NCI-H1436 (cell line): ENCODE data around the gene IGFN1.

ENCODE experiments used
- DNase-seq: peaks from one replicate; lab custom pipeline; 2025; lab: John Stamatoyannopoulos, UW

Gene IGFN1

DNA sequence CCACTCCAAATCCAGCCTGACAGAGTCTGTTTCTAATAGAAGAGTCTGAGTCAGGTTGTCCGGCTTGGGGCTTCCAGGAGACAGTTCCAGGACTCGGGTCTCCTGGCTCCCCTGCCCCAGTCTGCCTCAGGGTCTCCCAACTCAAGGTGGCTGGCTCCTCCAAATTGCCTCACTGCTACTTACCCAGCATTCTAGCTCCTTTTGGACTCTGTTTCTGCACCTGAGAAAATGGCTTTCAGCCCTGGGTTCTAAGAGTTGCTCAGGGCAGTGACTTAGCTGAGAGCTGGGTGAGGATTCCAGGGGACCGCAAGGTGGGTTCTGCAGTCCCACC, 5.5 kb upstream of the IGFN1 start:
- no peak for DNase-seq

DNA sequence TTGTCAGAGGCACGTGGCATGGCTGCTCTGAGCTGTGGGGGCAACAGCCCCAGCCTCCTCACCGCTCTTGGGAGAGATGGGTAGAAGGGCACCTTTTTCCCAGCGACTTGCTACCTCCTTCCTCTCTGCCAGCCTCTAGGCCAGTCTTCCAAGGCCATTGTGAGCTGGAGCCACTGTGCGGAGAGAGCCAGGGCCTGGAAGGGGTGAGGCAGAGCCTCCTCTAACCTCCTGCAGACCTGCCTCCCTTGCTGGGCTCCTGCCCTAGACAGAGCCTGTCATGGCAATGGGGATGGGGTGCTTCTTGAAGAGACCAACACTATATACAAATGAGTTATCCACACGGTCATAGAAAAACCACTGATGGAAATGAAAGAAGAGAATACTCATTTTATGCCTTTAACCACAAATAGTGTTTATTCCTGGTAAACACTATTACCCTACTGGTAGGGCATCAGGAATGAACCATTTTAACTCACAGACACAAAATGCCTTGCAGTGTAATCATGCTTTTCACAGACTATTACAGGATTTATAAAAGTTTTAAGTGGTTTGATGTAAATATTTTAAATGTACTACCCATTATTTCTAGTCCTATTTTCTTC, 5.0 kb upstream of the IGFN1 start:
- no peak for DNase-seq

DNA sequence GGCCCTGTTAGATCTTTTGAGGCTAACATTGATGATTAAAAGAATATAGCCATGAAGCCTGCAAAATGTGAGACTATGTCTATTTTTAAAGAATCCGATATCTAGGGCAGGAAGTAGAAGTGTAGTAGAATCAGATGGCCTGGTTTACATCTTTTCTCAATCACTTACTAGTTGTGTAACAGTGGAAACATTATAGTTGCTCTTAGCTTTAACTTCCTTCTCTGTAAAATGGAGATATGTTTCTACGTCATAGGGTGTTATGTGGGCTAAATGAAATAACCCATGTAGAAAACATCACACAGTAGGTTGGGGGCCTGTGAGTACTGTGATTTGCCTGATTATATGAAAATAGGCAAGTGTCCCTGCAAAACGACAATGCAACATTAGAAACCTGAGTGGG, 4.4 kb upstream of the IGFN1 start:
- no peak for DNase-seq

DNA sequence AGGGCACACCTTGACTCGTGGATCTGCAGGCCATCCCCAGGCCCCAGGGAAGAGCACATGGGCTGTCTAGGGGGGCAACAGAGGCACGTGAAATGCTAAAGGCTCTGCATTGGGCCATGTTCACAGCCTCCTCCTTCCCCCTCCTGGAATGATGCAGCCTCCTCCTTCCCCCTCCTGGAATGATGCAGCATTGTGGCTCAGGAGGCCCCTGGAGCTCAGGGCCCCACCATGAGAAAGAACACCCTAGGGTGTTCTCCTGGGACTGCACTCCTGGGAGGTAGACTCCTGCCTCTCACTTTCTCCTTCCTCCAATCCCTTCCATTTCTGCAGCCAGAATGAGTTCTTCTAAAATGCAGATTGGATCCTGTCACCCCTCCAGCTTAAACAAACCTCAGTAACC, 1.5 kb upstream of the IGFN1 start:
- no peak for DNase-seq

DNA sequence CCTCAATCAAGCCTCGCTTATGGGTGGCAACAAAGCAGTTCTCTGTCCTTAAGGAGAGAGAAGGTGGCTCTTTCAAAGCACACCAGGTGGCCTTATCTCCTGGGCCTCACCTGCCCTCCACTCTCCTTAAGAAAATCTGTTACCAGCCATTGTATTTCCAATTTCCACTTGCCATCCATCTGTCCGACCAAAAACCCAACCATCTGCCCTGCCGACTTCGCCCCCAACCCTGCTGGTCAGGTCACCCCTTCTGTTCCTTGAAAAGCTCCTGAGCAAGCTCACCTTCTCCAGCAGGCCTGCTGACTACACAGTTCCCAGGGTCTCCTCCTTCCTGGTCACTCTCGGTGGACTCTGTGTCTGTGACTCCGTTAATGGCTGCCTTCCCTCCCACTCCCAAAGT, 619 bp upstream of the IGFN1 start:
- DNase-seq = no peak

DNA sequence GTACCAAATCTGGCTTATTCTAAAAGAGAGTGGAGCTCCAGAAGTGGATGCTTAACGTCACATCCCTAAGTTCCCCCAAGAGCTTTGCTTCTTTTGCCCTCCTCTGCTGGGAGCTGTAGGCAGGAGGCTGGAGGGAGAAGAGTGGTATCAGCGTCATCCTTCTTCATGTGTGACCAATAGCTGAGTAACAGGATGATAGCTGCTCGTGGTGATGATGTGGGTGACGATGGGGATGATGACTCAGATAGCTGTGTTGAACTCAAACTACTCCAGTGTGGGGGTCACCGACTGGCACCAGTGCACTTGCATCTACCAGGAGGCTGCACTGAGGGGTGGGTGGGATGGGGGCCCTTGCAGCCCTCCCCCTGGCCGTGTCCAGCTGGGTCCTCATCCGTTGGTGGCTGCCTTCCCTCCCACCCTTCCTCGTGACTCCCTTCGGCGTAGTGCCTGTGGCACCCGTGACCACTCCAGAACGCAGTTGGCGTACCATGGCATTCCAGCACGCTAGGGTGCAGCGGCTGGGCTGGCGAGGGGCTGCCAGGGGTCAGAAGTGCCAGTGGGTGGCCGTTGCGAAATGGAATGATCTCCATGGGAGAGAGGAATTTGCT, 1.1 kb downstream of the IGFN1 start:
- no peak for DNase-seq

DNA sequence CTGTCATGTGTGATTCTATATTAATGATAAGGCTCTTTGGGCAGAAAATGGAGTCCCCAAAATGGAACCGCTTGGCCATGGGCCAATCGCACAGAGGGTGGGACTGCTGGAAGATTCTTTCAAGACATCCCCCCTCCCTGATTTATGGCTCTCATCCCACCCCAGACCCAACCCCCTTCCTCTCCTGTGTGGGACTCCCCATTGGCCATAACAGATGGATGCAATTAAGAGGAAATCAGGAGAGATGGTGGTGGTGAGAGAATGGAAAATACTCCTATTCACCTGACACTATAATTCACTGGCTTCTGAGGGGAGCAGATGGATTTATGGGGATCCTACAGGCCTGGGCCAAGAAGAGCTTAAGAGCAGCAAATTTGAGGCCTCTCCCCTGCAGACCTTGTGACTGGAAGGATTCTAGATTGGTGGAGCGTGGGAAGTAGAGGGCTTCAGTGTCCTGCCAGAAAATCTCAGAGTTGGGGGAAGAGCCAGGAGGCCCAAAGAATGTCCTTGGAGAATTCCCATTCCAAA, 1.7 kb downstream of the IGFN1 start:
- DNase-seq = no peak

DNA sequence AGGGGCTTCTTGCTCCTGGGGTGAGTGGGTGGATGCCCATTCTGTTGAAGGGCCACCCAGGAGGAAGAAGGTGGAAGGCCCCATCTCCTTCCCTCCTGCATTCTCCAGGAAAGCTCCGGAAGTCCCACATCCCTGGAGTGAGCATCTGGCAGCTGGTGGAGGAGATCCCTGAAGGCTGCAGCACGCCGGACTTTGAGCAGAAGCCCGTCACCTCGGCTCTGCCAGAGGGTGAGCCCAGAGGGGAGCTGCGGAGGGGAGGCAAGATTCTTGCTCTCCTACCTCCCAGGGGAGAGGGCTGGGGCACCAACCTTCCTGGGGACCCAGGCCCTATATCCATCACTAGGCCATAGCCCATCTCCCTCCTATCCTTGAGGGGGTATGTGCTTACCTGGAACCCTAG, 3.4 kb downstream of the IGFN1 start:
- no peak for DNase-seq

DNA sequence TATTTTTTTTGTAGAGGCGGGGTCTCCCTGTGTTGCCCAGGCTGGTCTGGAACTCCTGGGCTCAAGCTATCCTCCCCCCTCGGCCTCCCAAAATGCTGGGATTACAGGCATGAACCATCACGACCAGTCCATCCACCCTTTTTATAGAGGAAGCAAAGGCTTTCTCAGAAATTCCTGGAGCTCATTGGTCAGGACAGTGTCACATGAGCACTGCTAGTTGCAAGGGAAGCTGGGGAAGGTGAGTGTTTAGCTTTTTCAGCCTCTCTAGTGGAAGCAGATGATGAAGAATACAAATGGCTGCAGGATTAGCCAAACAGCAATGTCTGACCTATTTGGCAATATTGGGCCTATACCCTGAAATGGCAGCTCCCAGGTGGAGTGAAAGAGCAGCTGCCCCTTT, 8.0 kb downstream of the IGFN1 start:
- DNase-seq = no peak

DNA sequence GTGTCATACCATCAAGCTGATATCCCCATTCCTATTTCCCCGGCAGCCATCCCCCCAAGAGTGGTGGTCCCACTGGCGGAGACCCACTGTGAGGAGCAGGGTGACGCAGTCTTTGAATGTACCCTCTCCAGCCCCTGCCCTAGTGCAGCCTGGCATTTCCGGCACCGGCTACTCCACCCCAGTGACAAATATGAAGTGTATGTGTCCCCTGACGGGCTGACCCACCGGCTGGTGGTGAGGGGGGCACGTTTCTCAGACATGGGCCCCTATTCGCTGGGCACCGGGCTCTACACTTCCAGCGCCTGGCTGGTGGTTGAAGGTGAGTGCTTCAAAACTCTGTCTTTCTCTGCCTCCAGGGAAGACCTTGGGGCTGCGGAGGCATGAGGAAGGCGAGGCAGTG, 14.4 kb downstream of the IGFN1 start:
- no peak for DNase-seq

DNA sequence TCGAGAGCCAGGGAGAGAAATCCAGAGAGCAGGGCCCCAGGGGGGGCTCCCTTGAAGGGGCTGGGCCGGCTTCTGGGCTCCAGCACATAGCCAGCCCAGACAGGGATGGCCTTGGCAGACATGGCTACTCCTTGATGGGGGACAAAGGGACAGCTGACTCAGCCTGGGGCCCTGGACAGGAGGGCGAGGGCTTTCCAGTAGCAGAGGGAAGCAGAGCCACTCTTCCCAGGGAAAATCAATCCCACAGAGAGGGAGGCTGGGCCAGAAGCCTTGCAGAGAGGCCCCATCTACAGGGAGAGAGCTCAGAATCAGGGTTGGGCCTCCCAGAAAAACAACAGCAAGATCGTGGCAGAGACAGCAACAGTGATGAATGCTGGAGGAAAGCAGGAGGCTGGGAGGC, 15.6 kb downstream of the IGFN1 start:
- no peak for DNase-seq

DNA sequence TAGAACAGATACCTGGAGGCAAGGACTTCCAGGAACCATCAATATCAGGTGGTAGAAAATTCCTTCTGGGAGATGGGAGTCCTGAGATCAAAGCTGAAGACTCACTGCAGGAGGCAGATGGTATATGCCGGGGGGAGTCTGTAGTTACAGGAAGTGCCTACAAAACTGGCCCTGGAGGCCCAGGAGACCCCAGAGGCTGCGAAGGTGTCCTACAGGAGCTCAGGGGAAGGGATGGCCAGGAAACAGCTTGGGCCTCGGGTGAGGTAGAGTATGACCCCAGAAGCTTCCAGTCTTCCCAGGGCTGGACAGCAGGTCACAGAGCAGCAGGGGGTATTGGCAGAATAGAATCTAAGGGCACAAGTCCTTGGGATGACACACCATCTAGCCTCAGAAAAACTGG, 16.4 kb downstream of the IGFN1 start:
- no peak for DNase-seq

DNA sequence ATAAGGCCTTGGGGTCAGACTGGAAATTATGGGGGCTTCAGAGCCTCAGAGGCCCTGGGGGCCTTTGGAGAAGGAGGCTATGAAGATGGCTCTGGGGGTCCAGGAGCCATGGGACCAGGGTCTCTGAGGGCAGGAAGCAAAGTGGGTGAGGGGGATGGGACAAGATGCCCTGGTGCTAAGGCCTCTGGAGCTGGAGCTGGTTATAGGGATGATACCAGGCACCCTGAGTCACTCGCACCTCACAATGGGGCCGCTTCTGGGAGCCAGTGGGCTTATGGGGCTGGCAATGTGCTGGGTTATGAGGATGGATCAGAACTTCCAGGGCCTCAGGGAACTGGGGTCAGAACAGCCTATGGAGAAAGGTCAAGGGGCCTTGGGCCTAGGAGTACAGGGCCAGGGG, 17.6 kb downstream of the IGFN1 start:
- DNase-seq = no peak

DNA sequence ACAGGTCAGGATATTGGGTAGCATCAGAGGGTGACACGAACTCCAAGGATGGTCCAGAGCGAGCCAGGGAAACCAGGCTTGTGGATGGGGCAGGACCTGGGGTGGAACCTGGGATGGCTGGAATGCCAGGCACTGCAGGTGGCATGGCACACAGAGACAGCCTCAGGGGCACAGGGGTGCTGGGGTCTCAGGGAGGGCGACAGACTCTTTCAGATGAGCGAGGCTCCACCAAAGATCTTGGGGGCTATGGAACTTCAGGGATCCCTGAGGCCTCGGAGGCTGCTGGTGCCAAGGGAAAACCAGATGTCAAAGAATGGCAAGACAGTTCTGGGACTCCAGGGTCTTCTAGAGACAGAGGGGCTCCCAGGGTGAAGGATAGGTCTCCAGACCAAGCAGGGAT, 21.4 kb downstream of the IGFN1 start:
- DNase-seq = no peak

DNA sequence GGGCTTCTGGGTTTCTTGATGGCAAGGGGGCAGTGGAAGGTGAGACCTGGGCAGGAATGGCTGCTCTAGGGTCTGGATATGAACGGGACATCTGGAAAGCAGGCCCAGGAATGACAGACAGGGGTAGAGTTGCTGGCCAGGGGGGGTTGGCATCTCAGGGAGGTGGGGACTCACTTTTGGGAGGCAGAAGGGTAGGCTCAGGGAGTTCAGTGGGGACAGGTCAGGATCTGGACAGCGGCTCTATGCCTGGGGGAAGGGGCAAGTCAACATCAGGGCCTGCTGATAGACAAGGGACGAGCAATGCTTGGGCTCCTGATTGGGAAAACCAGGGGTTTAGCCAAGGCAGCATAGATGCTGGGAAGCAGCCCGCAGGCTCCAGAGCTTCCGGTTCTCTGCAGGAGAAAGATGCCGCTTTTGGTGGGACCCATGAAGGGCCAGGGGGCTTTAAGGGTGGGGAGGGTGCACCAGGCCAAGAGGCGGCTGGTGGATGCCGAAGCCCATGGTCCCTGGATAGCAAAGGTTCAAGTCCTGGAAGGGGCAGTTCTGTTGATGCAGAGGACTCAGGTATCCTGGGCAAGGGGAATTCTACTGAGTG, 21.9 kb downstream of the IGFN1 start:
- no peak for DNase-seq

DNA sequence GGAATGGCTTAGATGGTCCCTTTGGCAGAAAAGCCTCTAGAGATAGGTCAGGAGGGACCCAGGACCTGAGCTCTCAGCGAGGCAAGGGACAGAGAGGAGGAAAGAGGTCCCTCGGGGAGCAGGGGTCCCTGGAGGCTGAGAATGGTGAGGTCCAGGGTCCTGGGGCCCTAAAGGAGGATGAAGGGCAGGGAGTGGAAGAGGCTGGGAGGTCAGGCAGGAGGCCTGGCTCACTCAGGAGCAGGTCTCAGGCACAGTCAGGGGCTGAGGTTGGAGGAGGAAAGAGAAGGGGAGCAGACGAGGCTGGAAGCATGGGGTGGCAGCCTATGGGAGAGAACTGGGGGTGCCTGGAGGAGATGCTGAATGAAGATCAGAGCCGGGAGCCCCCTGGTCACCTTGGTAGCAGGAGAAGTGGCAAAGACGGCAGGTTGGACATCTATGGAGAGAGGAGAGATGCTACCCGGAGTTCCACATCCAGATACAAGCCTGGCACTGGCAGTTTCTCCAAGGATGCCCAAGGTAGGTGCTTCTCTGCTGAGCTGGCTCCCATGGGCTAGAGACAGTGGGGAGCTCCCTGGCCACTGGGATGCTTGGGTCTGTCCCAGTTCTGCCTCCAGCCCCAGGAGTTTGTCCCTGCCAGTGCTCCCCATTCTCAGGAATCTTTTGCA, 22.6 kb downstream of the IGFN1 start:
- no peak for DNase-seq

DNA sequence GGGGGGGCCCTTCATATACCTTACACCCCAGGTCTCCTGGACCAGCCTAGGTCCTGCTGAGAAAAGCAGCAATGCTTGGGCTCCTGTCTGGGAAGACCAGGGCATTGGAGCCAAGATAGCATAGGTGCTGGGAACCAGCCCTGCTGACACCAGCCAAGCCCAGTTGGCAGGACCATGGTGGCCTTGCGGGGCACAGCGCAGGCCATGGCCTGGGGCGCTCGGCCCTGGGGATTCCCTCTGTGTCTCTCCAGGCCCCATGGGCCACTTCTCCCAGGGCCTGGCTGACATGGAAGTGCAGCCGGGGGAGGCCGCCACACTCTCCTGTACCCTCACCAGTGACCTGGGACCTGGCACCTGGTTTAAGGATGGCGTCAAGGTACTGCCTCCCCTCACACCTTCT, 23.3 kb downstream of the IGFN1 start:
- DNase-seq = no peak

DNA sequence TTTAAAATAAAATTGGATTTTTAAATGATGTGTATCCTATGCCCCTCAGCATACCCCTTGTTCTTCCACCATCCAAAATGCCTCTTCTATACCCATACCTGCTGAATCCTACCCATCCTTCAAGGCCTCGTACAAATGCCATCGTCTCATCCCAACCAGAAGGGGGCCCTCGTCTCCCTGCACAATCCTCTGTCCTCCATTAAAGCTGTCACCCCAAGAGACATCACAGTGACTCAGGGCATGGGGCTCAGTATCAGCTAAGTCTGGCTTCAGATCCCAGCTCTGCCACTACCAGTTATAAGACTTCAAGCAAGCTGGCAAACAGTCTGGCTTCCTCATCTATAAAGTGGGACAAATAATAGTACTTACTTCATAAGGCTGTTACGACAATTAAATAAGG, 23.8 kb downstream of the IGFN1 start:
- no peak for DNase-seq

DNA sequence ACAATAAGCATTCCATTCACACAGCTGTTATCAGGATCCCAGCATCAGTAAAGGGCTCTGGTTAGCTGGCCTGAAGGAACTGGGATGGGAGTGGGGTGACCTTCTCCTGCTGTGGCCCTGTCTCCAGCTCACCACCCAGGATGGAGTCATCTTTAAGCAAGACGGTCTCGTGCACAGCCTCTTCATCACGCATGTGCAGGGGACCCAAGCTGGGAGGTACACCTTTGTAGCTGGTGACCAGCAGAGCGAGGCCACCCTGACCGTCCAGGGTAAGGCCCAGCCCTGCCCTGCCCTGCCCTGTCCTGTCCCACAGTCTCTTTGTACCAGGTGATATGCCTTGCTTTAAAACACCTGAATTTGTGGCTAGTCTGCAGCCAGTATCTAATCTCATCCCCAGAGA, 24.3 kb downstream of the IGFN1 start:
- no peak for DNase-seq

DNA sequence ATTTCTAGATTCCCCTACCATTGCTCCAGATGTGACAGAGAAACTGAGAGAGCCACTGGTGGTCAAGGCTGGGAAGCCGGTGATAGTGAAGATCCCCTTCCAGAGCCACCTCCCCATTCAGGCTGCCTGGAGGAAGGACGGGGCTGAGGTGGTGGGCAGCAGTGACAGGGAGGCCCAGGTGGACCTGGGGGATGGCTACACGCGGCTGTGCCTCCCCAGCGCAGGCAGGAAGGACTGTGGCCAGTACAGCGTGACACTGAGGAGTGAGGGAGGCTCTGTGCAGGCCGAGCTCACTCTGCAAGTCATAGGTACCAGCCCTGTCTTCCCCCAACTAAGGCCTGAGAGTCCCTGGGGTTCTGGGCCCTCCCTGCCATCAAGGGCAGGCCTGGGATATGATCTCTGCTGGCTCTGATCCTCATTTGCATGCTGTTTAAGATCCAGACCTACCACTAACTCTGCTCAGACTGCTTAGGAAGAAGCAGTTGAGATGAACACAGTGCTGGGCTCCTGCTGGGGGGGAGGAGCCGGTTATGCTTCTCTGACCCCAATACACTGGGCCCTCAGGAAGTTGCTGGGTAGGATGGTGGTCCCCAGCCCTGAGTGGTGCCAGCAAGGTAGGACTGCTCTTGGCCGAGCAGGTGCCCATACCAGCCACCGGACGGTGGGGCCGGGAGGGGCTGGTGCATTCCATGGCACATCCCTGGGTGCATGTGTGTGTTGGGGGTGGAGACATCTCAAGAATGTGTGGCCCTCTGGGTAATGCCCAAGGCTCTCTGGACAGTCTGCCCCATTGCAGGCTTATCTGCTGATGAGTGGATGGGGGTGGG, 25.1 kb downstream of the IGFN1 start:
- no peak for DNase-seq

DNA sequence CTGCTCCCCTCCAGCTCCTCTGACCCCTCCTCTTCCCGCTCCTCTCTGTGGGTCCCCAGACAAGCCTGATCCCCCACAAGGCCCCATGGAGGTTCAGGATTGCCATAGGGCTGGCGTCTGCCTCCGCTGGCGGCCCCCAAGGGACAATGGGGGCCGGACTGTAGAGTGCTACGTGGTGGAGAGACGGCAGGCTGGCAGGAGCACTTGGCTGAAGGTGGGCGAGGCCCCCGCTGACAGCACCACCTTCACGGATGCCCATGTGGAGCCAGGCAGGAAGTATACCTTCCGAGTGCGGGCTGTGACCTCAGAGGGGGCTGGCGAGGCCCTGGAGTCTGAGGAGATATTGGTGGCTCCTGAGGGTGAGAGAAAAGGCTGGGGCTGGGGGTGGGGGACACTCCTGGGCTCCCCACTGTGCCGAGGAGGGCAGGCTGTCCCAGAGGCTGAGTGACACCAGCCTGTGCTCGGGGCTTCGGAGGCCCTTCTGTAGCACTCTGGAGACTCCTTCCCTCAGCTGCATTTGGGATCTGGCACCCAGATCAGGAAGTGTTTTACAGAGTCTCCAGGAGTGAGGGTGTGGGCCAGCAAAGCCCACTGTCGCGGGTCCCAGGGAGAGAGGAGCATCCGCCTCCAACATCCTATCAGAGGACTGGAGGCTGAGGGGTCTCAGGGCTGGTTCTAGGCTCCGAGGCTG, 25.9 kb downstream of the IGFN1 start:
- DNase-seq = no peak

DNA sequence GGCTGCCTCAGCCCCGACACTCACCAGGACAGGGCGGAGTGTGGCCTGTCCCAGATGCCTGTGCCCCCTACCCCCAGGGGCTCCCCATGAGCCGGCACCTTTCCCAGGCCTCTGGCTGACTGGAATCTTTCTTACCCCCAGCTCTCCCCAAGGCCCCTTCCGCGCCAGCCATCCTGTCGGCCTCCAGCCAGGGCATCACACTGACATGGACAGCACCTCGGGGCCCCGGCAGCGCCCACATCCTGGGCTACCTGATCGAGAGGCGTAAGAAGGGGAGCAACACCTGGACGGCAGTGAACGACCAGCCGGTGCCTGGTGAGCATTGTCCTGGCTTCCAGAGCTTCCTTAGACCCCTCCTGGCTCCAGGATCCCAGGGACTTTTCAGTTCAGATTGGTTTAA, 26.5 kb downstream of the IGFN1 start:
- DNase-seq = no peak
